RWPE1 (cell line): ENCODE measurements around the gene SPATA7.
"Not testable (repeated sequence)": the region's sequence is repeated elsewhere in the genome, so short reads cannot be mapped to it uniquely, and the experiment has no call there.

Experiments
- CTCF ChIA-PET: fragments of 350-600 bp; sonication (Branson Sonifier 250); formaldehyde crosslinking; extraction: SDS; loops from one replicate; lab custom pipeline; 2021; lab: Yijun Ruan, JAX
- POLR2A ChIA-PET: fragments of 400-600 bp; formaldehyde crosslinking; extraction: SDS; loops from one replicate; lab custom pipeline; 2020; ENCODE audit warnings: antibody characterized with exemption; ENCODE audit not compliant: low non-redundant PET; lab: Yijun Ruan, JAX
- DNase-seq: peaks from one replicate; pipeline ENCODE4 v3.0.0; 2012; ENCODE audit warnings: low spot score
- H3K27ac ChIP-seq: fragments of 450-650 bp; 2 replicates; pipeline ENCODE4 v1.5.1; 2017
- CTCF ChIP-seq: fragments of 450-650 bp; conservative IDR thresholded peaks from 2 replicates; pipeline ENCODE4 v1.5.1; 2017; ENCODE audit warnings: low read depth, mild to moderate bottlenecking

SPATA7 gene

GRCh38 chr14:88379706-88380343 lies 5.6 kb upstream of the SPATA7 start:
- H3K27ac ChIP-seq: no peak overlapping the region
- TF ChIP-seq CTCF: no peak
- ChIA-PET POLR2A (no interaction called here), CTCF (interaction anchor here (1.0 to 1.5 kb wide), 2 partner anchors 190 to 191 kb away, joined by 4 to 5 read pairs; no protein-coding TSS in a partner anchor)
- no peak for DNase-seq

- no peak for DNase-seq
- CTCF ChIA-PET: interaction anchor here (1.0 kb wide), 1 partner anchor 191 kb away, joined by 5 read pairs; no protein-coding TSS in a partner anchor
- no peak overlapping the region for H3K27ac ChIP-seq
- no peak for TF ChIP-seq CTCF
- POLR2A ChIA-PET: no interaction called here
Observed at GRCh38 chr14:88380405-88380804, 5.1 kb upstream of the SPATA7 start.

- H3K27ac ChIP-seq, POLR2A ChIA-PET, DNase-seq: not testable (repeated sequence)
- CTCF ChIA-PET: interaction anchor here (0.5 to 0.7 kb wide), 3 partner anchors 9 to 437 kb away, joined by 3 to 4 read pairs (median 3); no protein-coding TSS in a partner anchor
Observed at GRCh38 chr14:88381634-88382033, 3.8 kb upstream of the SPATA7 start.

GRCh38 chr14:88384718-88385117 lies 739 bp upstream of the SPATA7 start:
- POLR2A ChIA-PET: no interaction called here
- DNase-seq: no peak
- H3K27ac ChIP-seq: no peak overlapping the region
- CTCF ChIA-PET: interaction anchor here (2.2 kb wide), 1 partner anchor 195 kb away, joined by 10 read pairs; no protein-coding TSS in a partner anchor
- TF ChIP-seq CTCF: no peak

- CTCF ChIA-PET: interaction anchor here (2.2 kb wide), 1 partner anchor 197 kb away, joined by 10 read pairs; no protein-coding TSS in a partner anchor
- TF ChIP-seq CTCF: no peak
- DNase-seq: no peak
- POLR2A ChIA-PET: no interaction called here
- peak overlapping the region; percentile 59 for H3K27ac ChIP-seq
Observed at GRCh38 chr14:88386256-88386794, 868 bp downstream of the SPATA7 start.

GRCh38 chr14:88388741-88389282 lies 3.4 kb downstream of the SPATA7 start:
- ChIA-PET POLR2A (no interaction called here), CTCF (no interaction called here)
- TF ChIP-seq CTCF: no peak
- H3K27ac ChIP-seq: no peak overlapping the region
- no peak for DNase-seq

- ChIA-PET POLR2A (no interaction called here), CTCF (no interaction called here)
- no peak for TF ChIP-seq CTCF
- no peak overlapping the region for H3K27ac ChIP-seq
- DNase-seq: no peak
Observed at GRCh38 chr14:88392609-88393008, 7.2 kb downstream of the SPATA7 start.
